ENCODE measurements around the gene ERC1.
"Not testable (repeated sequence)": the region's sequence is repeated elsewhere in the genome, so short reads cannot be mapped to it uniquely, and the experiment has no call there.

The ERC1 gene

GRCh38 chr12:1188016-1188415, 197.0 kb downstream of the ERC1 start:
- no peak for TF ChIP-seq POLR2A (IDR thresholded peaks at IDR 0.05; ENCODE audit: extremely low read depth, insufficient read length)
- no peak for TF ChIP-seq MAX (IDR thresholded peaks at IDR 0.05; ENCODE audit: low read depth, low read length)
- TF ChIP-seq, protein P1, sequence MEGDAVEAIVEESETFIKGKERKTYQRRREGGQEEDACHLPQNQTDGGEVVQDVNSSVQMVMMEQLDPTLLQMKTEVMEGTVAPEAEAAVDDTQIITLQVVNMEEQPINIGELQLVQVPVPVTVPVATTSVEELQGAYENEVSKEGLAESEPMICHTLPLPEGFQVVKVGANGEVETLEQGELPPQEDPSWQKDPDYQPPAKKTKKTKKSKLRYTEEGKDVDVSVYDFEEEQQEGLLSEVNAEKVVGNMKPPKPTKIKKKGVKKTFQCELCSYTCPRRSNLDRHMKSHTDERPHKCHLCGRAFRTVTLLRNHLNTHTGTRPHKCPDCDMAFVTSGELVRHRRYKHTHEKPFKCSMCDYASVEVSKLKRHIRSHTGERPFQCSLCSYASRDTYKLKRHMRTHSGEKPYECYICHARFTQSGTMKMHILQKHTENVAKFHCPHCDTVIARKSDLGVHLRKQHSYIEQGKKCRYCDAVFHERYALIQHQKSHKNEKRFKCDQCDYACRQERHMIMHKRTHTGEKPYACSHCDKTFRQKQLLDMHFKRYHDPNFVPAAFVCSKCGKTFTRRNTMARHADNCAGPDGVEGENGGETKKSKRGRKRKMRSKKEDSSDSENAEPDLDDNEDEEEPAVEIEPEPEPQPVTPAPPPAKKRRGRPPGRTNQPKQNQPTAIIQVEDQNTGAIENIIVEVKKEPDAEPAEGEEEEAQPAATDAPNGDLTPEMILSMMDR (IDR thresholded peaks at IDR 0.05; ENCODE audit: low read depth, low read length): no peak

GRCh38 chr12:1189163-1189562, 198.1 kb downstream of the ERC1 start:
- no peak overlapping the region for H3K4me3 ChIP-seq (ENCODE audit: low read depth, low read length)
- no peak for DNase-seq (ENCODE audit: low read depth)
- TF ChIP-seq, protein P1 (IDR thresholded peaks at IDR 0.05; ENCODE audit: low read depth, low read length): no peak
- TF ChIP-seq MAX (IDR thresholded peaks at IDR 0.05; ENCODE audit: low read depth, low read length): no peak
- no peak for TF ChIP-seq POLR2A (IDR thresholded peaks at IDR 0.05; ENCODE audit: extremely low read depth, insufficient read length)
- TF ChIP-seq MYC (IDR thresholded peaks at IDR 0.05; ENCODE audit: low read depth, low read length): no peak

More at GRCh38 chr12:1188016-1188415, 197.0 kb downstream of the ERC1 start:
- H3K4me3 ChIP-seq (ENCODE audit: low read depth, low read length): no peak overlapping the region
- peak; percentile 36 for DNase-seq (ENCODE audit: low read depth)

GRCh38 chr12:1195513-1195912, 204.5 kb downstream of the ERC1 start:
- TF ChIP-seq MYC (IDR thresholded peaks at IDR 0.05; ENCODE audit: low read depth, low read length) (no peak), POLR2A (IDR thresholded peaks at IDR 0.05; ENCODE audit: extremely low read depth, insufficient read length) (no peak), MAX (IDR thresholded peaks at IDR 0.05; ENCODE audit: low read depth, low read length) (no peak)
- TF ChIP-seq, protein P1 (IDR thresholded peaks at IDR 0.05; ENCODE audit: low read depth, low read length): no peak
- H3K4me3 ChIP-seq (ENCODE audit: low read depth, low read length): no peak overlapping the region
- no peak for DNase-seq (ENCODE audit: low read depth)

DNA sequence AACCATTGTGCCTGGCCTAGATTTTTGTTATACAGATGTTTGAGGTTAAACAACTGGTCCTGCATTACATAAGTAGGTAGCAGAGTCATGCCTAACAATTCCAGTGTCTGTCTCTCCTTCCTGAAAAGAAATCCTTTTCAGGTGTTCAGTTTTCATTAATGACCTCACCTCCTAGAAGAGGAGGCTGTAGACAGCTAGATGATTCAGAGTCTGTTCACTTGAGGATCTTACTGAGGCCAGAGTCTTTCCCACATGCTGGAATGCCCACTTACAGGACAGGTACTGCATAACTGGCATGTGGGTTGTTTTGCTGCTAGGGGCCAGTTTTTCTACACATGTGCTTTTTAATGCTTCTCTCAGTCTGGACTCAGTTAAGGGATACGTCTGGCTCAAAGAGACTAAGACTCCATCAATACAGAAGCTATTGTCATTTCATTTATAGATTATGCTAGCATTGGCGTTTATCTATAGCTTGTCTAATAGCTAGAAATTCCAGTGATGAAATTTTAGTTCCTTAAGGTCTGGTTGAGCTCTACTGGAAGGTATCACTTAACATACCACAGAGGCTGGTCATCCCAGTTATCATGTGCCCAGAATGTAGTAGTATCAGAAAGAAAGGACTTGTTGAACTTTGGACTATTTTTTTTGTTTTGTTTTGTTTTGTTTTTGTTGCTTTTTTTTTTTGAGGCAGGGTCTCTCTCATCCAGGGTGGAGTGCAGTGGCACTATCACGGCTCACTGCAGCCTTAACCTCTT, 206.4 kb downstream of the ERC1 start:
- no peak overlapping the region for H3K4me3 ChIP-seq (ENCODE audit: low read depth, low read length)
- TF ChIP-seq MAX (IDR thresholded peaks at IDR 0.05; ENCODE audit: low read depth, low read length): no peak
- TF ChIP-seq, protein P1 (IDR thresholded peaks at IDR 0.05; ENCODE audit: low read depth, low read length): no peak
- TF ChIP-seq POLR2A (IDR thresholded peaks at IDR 0.05; ENCODE audit: extremely low read depth, insufficient read length): no peak
- TF ChIP-seq MYC (IDR thresholded peaks at IDR 0.05; ENCODE audit: low read depth, low read length): no peak
- DNase-seq (ENCODE audit: low read depth): no peak

DNA sequence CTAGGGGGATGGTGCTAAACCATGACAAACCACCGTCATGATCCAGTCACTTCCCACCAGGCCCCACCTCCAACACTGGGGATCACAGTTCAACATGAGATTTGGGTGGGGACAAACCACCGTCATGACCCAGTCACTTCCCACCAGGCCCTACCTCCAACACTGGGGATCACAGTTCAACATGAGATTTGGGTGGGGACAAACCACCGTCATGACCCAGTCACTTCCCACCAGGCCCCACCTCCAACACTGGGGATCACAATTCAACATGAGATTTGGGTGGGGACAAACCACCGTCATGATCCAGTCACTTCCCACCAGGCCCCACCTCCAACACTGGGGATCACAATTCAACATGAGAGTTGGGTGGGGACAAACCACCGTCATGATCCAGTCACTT, 207.8 kb downstream of the ERC1 start:
- H3K4me3 ChIP-seq (ENCODE audit: low read depth, low read length): not testable (repeated sequence)

DNA sequence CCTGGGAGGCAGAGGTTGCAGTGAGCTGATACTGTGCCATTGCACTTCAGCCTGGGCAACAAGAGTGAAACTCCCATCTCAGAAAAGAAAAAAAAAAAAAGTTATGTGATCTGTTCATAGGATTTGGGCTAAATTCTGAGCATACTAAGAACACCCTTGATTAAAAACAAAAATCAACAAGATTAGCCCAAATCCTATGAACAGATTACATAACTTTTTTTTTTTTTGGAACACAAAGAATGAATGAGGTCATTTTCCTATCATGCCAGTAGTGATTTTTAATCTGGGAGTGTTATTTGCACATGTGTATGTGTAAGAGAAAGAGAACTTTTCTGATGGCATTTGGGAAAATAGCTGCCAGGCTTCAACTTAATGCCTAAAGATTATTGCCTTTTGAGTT, 208.7 kb downstream of the ERC1 start:
- no peak for DNase-seq (ENCODE audit: low read depth)
- TF ChIP-seq MAX (IDR thresholded peaks at IDR 0.05; ENCODE audit: low read depth, low read length): no peak
- H3K4me3 ChIP-seq (ENCODE audit: low read depth, low read length): no peak overlapping the region

More for the DNA sequence above, 207.8 kb downstream of the ERC1 start:
- not testable (repeated sequence) for DNase-seq (ENCODE audit: low read depth)

DNA sequence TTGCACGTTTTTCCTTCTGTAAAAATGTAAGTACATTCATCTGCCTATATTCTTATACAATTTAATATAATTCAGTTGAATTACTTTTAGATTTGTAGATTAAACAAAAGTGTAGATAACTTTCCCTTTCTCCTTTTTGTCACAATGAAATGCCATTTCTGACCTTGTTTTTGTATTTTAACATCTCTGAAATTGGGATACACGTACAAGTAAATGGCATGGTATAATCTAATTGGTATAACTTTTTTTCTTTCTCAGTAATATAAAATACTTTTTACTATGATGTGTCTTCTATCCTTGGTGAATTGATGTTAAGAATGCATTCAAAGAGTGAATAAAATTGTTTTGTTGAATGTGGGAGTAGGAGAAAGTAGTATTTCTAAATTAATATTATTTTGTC, 210.0 kb downstream of the ERC1 start:
- DNase-seq (ENCODE audit: low read depth): no peak
- no peak overlapping the region for H3K4me3 ChIP-seq (ENCODE audit: low read depth, low read length)
- no peak for TF ChIP-seq MAX (IDR thresholded peaks at IDR 0.05; ENCODE audit: low read depth, low read length)

Data from NB4 (cell line).